Aorta (tissue), 5 donors: Measurements from ENCODE around the gene SS18. TPM values are rescaled to one million over a fixed set of nuclear protein-coding genes. Genes with fewer than 3 reads are reported as not detected.

Experiments used
- ATAC-seq: fragments of 200-7000 bp; cut with Tn5 transposase; one replicate; pipeline ENCODE4 v1.9.1; 2022; ENCODE audit warnings: moderate library complexity; ENCODE audit not compliant: low FRiP score
- DNase-seq, 2 donors: peaks; one replicate each; pipeline ENCODE4 v3.0.0-alpha.2; 2020
- H3K27ac ChIP-seq, 2 donors: one replicate each; pipeline ENCODE4 v1.5.1; 2013; ENCODE audit warnings: low read length in 2 of 2, mild to moderate bottlenecking in 2 of 2, moderate library complexity in 2 of 2, control low read depth in 1 of 2, inconsistent platforms in 1 of 2, low read depth in 1 of 2
- H3K27me3 ChIP-seq, 2 donors: one replicate each; pipeline ENCODE4 v1.6.1; 2013; ENCODE audit warnings: control low read depth in 1 of 2, low read length in 1 of 2, mild to moderate bottlenecking in 1 of 2, moderate library complexity in 1 of 2; ENCODE audit not compliant: insufficient read depth in 2 of 2, control insufficient read depth in 1 of 2
- H3K36me3 ChIP-seq, 2 donors: one replicate each; pipeline ENCODE4 v1.6.1; 2013; ENCODE audit warnings: control low read depth in 1 of 2, low read length in 1 of 2, mild to moderate bottlenecking in 1 of 2; ENCODE audit not compliant: insufficient read depth in 2 of 2, control insufficient read depth in 1 of 2
- H3K4me1 ChIP-seq, 2 donors: one replicate each; pipeline ENCODE4 v1.6.1; 2013; ENCODE audit warnings: low read length in 2 of 2, control low read depth in 1 of 2, mild to moderate bottlenecking in 1 of 2, moderate library complexity in 1 of 2; ENCODE audit not compliant: insufficient read depth in 2 of 2, control insufficient read depth in 1 of 2
- H3K4me3 ChIP-seq, 2 donors: one replicate each; pipeline ENCODE4 v1.5.1; 2013; ENCODE audit warnings: low read length in 2 of 2, control low read depth in 1 of 2, mild to moderate bottlenecking in 1 of 2
- H3K9me3 ChIP-seq: one replicate; pipeline ENCODE4 v1.6.1; 2013; ENCODE audit warnings: mild to moderate bottlenecking, low read length; ENCODE audit not compliant: control insufficient read depth
- WGBS, 2 donors: extraction: QIAGEN DNeasy Blood & Tissue Kit; methylation state at CpG; one replicate each; pipeline ENCODE4 v1.1.7; 2013; 5-methylcytosine and 5-hydroxymethylcytosine counted together
- intact Hi-C, 2 donors: fragments of 100-400 bp; cut with DNase I; formaldehyde crosslinking; loops; one replicate each; pipeline versions ENCODE4 v1.14.2 to v1.15.0; 2022
- polyA plus RNA-seq, 2 donors: library from polyadenylated mRNA; stranded (reverse); fragments of 200-250 nt; gene quantifications; one replicate each; pipeline ENCODE4 v1.2.3, GENCODE V29; 2013
- total RNA-seq, 2 donors: library from RNA; stranded (reverse); fragmentation: NEBNext Ultra II Directional; extraction: Animal tissue kit (Norgen Biotek cat#: 25700); gene quantifications; one replicate each; pipeline ENCODE4 v1.2.1, GENCODE V29; 2021
- donor health status: healthy with polysubstance abuse.
- donor health status: Bipolar disorder and iron deficiency.
- donor health status: DM: no; HTN: no; CAD: no.
- donor health status: DM: no; HTN: no; CAD: no.
- donor health status: DM: yes; HTN: yes; CAD: no.

Gene SS18
- total and polyA plus RNA-seq, 4 donors: 26.4 to 81.3 (median 60.8) TPM

GRCh38 chr18:25979369-25980040, 110.9 kb downstream of the SS18 start:
- H3K4me3 ChIP-seq: no peak overlapping the region
- DNase-seq (no peak), ATAC-seq (no peak)
- intact Hi-C loops: no loop called here
- H3K27me3 ChIP-seq: no peaks in the 10 kb centered on the region
- 29 to 33% methylated on average over 2 of the region's 2 CpGs for WGBS, 2 donors
- H3K4me1 ChIP-seq: no peaks in the 10 kb centered on the region
- no peaks in the 10 kb centered on the region for H3K36me3 ChIP-seq
- H3K9me3 ChIP-seq: no peaks in the 10 kb centered on the region
- no peak overlapping the region for H3K27ac ChIP-seq

- ATAC-seq: no peak
- Histone ChIP-seq H3K4me1 (no peaks in the 10 kb centered on the region), H3K27ac (no peak overlapping the region), H3K27me3 (no peaks in the 10 kb centered on the region), H3K4me3 (no peak overlapping the region), H3K36me3 (no peaks in the 10 kb centered on the region), H3K9me3 (peaks cover under 1% of the 10 kb centered on the region)
- DNase-seq: no peak
- 58 to 65% methylated on average over 2 of the region's 2 CpGs for WGBS, 2 donors
- intact Hi-C loops: no loop called here
Measured at GRCh38 chr18:25976554-25976953, 113.9 kb downstream of the SS18 start.

- no peak overlapping the region for H3K4me3 ChIP-seq
- 33 to 38% methylated on average over 1 of the region's 1 CpG for WGBS, 2 donors
Measured at GRCh38 chr18:25974630-25975077, 115.8 kb downstream of the SS18 start.

More at GRCh38 chr18:25974630-25975077, 115.8 kb downstream of the SS18 start:
- H3K36me3 ChIP-seq: no peaks in the 10 kb centered on the region
- H3K27ac ChIP-seq: no peak overlapping the region
- no peaks in the 10 kb centered on the region for H3K27me3 ChIP-seq
- no peaks in the 10 kb centered on the region for H3K4me1 ChIP-seq
- intact Hi-C loops: no loop called here
- peaks cover 2% of the 10 kb centered on the region for H3K9me3 ChIP-seq
- no peak for DNase-seq
- ATAC-seq: no peak

Other genes with a start within 250 kb of the SS18 start
- not detected for gene PSMA8, start 43.3 kb upstream of the SS18 start, total RNA-seq
- not detected for gene PSMA8, start 43.3 kb upstream of the SS18 start, polyA plus RNA-seq
- gene TAF4B, start 135.8 kb upstream of the SS18 start, total RNA-seq: 1 to 10 TPM; 3.9 to 4.2 TPM
- gene TAF4B, start 135.8 kb upstream of the SS18 start, polyA plus RNA-seq: under 1 TPM; 0.63 to 0.74 TPM